HG03432 (cell line): ENCODE measurements around the gene COG4.
A peak's percentile ranks its signal among the peaks of the same experiment; 100 is the strongest.

Experiments used
- ATAC-seq: cut with Tn5 transposase; IDR thresholded peaks from one replicate; pipeline ENCODE4 v1.9.1; 2021; ENCODE audit warnings: mild to moderate bottlenecking, moderate library complexity; ENCODE audit not compliant: unreplicated experiment

Gene COG4

DNA sequence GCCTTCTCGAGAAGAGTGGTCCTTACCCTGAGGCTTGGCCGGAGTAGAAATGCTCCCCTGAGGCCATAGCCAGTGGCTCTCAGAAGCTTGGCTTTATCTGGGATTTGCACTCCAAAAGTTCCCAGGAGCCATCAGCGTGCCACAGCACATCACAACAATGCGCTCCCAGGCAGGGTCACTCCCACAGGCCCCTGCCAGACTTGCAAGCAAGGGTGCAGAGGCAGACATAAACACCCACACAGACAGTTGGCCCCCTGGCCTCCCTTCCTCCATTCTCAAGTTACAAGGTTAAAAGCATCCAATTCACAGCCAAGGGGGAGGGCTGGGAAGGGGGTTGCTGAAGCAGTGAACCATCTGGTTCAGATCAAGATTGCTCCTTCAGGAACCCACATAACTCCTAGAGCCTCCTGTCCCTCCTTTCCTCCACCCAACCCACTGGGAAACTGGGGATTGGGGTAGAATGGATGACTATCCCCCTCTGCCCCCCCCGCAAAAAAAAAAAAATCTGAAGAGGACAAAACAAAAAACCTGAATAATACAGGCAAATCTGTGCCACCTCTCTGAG, 86.3 kb downstream of the COG4 start:
- ATAC-seq, result no peak

DNA sequence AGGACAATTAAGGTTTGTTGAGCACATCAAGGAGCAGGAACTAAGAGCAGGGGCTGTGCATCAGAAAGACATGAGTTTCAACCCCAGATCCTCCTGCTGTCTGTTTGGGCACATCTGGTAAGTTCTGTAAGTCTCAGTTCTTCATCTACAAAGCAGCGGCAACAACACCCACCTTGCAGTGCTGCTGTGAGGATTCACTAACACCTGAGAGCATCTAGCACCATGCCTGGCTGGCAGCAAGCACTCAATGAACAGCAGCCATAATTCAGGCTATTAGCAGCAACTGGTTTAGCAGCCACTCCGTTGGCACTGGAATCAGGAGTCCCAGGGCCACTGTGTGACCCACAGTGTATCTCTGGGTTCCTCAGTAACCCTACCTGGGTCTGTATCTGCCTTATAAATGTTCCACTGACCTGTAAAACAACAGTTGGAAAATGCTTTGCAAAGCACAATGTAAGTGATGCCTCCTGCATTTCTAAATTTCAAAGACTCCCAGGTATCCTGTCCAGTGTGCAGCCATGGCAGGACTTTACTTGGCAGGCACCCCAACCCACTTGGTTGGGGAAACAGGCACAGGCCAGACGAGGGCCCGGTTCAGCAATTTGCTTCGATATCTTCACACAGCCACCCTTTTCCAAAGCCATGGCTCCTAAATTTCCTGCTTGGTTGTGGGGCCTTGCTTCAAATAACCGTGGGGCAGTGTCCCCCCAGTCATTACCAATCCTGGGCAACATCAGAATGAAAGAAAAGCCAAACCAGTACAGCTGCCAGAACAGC, 88.7 kb downstream of the COG4 start:
- ATAC-seq, result no peak

DNA sequence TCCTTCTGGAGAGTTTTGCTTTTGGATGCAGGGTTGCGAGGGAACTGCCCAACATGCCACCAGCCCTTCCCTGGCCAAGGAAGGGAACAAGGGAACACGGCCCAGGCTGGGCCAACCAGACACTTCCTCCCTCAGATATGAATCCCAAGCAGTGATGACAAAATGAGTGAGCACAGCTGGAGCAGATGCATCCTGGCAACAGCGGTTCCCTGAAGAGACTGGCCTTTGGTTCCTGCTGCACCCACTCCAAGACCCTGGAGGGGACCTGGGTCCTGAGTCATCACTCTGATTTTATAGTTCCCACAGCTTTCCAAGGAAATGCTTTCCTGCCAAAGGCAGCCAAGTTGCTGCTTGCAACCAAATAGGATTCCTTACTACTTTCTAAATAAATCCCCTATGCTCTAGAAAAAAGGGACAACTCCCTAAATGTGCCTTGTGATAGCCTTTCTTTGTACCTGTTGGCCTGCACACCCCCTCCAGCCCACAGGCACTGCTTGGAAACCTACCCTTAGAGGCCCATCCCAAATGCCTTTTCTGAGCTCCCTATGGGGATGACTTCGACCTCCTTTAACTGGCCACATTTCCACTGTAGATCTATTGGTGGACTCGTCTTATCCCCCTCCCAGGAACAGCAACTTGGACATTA, 89.8 kb downstream of the COG4 start:
- ATAC-seq, result no peak

DNA sequence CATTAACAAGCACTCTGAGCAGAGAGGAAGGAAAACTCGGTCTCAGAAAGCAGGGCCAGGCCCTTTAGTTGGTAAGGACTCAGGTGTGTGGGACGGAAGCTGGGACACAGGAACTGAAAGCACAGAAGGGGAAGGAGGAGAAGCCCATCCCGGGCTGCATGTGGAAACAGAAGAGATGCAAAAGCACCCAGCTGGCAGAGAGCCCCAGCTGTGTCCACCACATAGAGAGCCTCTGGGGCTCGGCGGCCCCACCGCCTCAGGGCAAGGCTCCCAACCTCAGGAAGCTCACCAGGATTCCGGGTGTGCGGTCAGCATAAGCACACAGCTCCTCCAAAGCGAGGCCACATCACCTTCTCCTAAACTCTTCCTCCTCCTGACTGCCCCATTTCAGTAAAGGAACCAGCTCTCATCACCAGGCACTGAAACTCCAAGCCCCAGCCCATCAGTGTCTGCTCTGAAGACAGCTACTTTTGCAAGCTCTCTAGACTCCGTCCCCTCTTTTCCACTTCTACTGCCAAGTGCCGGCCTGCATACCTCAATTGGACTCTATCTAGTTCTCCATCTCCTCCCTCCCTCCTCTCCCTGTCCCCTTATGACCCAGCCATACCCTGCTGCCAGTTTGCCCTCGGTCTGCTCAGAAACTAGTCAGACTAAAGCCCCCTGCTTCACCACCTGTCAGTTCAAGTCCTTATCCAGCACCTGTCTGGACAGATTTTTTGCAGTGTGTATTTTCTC, 90.5 kb downstream of the COG4 start:
- ATAC-seq, result no peak

DNA sequence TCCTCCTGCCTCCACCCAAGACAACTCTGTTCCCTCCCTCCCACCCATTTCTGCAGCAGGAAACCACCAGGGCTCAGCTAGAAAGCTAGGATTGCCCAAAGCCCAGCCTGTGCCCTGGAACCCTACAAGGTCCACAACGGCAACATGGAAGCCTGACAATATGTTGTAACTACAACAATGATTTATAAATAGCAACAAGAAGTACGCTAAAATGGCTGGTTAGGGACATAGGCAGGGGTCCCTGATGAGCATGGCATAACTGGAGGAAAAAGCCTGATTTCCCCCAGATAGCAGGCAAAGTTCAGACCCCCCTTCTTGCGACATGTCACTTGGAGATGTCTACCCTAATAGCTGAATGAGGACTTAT, 91.0 kb downstream of the COG4 start:
- ATAC-seq, result no peak

DNA sequence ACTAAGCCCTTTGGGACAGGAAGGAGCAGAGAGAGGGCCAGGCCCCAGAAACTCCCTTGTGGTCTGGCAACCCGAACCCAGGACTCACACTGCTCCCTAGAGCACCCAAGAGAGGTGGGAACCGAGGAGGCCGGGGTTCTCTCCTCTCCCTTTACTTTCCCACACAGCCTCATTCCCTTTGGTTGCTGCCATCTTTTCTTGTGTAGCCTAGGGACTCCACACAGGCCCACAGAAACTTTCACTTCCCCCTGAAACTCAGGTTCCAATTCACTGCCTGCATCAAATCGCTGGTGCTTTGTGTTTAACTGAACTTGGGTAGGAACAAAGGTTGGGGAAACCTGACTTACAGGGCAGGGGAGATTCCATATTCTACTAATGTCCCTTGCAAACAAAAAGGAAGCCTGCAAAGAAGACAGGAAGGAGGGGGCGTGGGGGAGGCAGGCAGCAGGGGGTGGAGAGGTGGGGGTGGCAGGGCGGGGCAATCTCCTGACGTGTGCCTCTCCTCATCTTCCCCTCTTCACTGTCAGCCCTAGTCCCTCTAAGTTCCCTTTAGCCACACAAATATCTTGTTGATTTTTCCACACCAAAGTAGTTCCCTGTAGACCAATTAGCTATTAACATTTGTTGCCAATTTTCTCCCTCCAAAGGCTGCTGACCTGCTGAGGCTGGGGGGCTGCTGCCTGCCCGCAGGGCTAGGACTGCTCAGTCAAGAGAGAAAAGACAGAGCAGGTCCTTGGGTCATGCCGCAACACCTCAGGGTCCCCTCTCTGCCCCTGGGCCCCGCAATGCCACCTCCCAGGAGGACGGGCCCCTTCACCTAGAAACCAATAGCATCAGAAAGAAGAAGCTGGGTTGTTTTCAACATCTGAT, 92.5 kb downstream of the COG4 start:
- ATAC-seq, result peak; percentile 57
